ENCODE results near the gene GRIP1.

GRIP1 gene

DNA sequence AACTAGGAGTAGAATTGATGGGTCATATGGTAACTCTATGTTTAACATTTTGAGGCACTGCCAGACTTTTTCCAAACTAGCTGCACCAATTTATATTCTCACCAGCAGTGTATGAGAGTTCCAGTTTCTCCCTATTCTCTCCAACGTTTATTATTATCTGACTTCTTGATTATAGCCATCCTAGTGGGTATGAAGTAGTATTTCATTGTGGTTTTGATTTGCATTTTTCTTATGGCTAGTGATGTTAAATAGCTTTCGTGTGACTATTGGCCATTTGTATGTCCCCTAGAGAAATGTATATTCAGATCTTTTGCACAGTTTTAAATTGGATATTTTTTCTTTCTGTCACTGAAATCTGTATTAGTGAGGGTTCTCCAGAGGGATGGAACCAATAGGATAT is 338.7 kb downstream of the GRIP1 start:
- Histone ChIP-seq H3K9ac (no peak overlapping the region), H3K36me3 (ENCODE audit: control insufficient read depth, insufficient read depth, low read length) (no peaks in the 10 kb centered on the region), H2AFZ (no peak overlapping the region), H3K27me3 (ENCODE audit: control insufficient read depth, insufficient read depth, low read length) (no peaks in the 10 kb centered on the region), H3K4me2 (ENCODE audit: low read length) (no peak overlapping the region), H3K79me2 (no peaks in the 10 kb centered on the region), H3K9me3 (ENCODE audit: control insufficient read depth, low read length) (no peaks in the 10 kb centered on the region), H3K4me3 (ENCODE audit: low read depth, low read length) (no peak overlapping the region), H3K4me1 (no peaks in the 10 kb centered on the region), H3K27ac (no peak overlapping the region)
- TF ChIP-seq, protein P1, sequence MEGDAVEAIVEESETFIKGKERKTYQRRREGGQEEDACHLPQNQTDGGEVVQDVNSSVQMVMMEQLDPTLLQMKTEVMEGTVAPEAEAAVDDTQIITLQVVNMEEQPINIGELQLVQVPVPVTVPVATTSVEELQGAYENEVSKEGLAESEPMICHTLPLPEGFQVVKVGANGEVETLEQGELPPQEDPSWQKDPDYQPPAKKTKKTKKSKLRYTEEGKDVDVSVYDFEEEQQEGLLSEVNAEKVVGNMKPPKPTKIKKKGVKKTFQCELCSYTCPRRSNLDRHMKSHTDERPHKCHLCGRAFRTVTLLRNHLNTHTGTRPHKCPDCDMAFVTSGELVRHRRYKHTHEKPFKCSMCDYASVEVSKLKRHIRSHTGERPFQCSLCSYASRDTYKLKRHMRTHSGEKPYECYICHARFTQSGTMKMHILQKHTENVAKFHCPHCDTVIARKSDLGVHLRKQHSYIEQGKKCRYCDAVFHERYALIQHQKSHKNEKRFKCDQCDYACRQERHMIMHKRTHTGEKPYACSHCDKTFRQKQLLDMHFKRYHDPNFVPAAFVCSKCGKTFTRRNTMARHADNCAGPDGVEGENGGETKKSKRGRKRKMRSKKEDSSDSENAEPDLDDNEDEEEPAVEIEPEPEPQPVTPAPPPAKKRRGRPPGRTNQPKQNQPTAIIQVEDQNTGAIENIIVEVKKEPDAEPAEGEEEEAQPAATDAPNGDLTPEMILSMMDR (IDR thresholded peaks at IDR 0.05) = no peak

DNA sequence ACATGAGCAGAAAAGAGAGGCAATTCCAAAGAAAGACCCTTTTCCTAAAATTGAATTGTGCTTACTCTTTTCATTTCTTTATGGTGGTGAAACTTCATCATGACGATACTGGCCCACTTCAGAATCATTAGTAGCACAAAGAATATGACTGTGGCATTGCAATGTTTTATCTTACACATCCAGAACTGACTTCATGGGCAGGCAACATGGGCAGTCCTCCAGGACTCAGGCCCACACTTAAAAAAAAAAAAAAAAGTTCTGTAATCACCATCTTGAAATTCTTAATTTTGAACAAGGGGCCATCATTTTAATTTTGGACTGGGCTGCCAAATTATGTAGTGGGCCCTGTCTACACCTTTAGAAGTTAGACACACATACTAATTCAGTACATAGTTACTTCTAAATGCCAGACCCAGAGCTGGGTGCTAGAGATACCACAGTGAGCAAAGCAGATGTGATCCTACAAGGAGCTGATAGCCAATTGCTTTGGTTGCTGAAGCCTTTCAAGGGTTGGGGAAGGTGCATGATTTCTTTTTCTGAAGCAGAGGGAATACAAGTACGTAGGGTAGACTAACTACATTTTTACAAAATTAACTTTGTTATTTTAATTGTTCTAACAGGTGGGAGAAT is 341.4 kb downstream of the GRIP1 start:
- TF ChIP-seq, protein P1 (IDR thresholded peaks at IDR 0.05) = no peak
- no peak overlapping the region for H2AFZ ChIP-seq
- H3K36me3 ChIP-seq (ENCODE audit: control insufficient read depth, insufficient read depth, low read length) = no peaks in the 10 kb centered on the region

DNA sequence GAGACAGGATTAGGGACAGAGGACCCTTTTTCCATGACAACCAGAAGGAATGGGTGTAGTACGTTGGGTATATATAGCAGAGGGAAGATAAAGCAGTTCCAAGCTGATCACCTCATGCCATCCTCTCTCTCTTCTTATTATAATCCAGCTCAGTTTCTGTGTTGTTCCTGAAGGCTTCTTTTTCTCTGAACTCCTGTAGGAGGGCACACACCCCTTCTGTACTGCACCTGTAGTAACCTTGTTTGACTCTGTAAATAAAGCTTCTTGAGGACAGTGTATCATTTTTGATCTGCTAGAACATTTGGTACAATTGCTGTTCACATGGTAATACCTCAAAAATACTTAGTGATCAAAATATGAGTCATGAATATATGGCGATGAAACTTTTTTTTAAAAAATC is 343.1 kb downstream of the GRIP1 start:
- TF ChIP-seq, protein P1 (IDR thresholded peaks at IDR 0.05) = no peak
- no peaks in the 10 kb centered on the region for H3K36me3 ChIP-seq (ENCODE audit: control insufficient read depth, insufficient read depth, low read length)
- H2AFZ ChIP-seq = no peak overlapping the region
- H3K9me3 ChIP-seq (ENCODE audit: control insufficient read depth, low read length) = no peaks in the 10 kb centered on the region
- H3K27ac ChIP-seq = no peak overlapping the region
- H3K79me2 ChIP-seq = no peaks in the 10 kb centered on the region
- H3K27me3 ChIP-seq (ENCODE audit: control insufficient read depth, insufficient read depth, low read length) = no peaks in the 10 kb centered on the region
- H3K9ac ChIP-seq = no peak overlapping the region
- H3K4me3 ChIP-seq (ENCODE audit: low read depth, low read length) = no peak overlapping the region
- H3K4me1 ChIP-seq = no peaks in the 10 kb centered on the region
- no peak overlapping the region for H3K4me2 ChIP-seq (ENCODE audit: low read length)

More for the DNA sequence above, 341.4 kb downstream of the GRIP1 start:
- no peaks in the 10 kb centered on the region for H3K27me3 ChIP-seq (ENCODE audit: control insufficient read depth, insufficient read depth, low read length)
- no peaks in the 10 kb centered on the region for H3K9me3 ChIP-seq (ENCODE audit: control insufficient read depth, low read length)
- H3K27ac ChIP-seq = no peak overlapping the region
- no peak overlapping the region for H3K4me2 ChIP-seq (ENCODE audit: low read length)
- no peak overlapping the region for H3K4me3 ChIP-seq (ENCODE audit: low read depth, low read length)
- no peaks in the 10 kb centered on the region for H3K79me2 ChIP-seq
- no peaks in the 10 kb centered on the region for H3K4me1 ChIP-seq
- no peak overlapping the region for H3K9ac ChIP-seq

DNA sequence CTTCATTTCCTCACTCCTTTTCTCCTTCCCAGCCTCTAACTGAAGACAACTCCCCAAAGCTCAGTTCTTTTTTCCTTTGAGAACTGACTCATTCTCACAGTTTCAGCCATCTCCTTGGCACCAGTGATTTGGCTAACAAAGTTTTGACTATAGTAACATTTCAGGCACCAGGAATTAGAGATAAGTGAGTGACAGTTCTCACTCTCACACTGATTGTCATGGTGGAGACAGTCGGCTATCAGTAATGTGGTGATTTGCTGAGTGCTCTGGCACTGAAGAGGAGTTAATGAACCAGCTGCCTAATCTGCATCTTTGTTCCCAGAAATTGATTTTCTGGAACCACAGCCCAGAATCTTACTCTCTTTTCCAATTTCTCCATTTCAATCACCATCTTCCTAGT is 347.1 kb downstream of the GRIP1 start:
- Histone ChIP-seq H3K9me3 (ENCODE audit: control insufficient read depth, low read length) (no peaks in the 10 kb centered on the region), H3K4me2 (ENCODE audit: low read length) (no peak overlapping the region), H3K27ac (no peak overlapping the region), H3K79me2 (no peaks in the 10 kb centered on the region), H3K4me1 (no peaks in the 10 kb centered on the region), H2AFZ (no peak overlapping the region), H3K4me3 (ENCODE audit: low read depth, low read length) (no peak overlapping the region), H3K36me3 (ENCODE audit: control insufficient read depth, insufficient read depth, low read length) (no peaks in the 10 kb centered on the region), H3K9ac (no peak overlapping the region), H3K27me3 (ENCODE audit: control insufficient read depth, insufficient read depth, low read length) (no peaks in the 10 kb centered on the region)
- TF ChIP-seq, protein P1 (IDR thresholded peaks at IDR 0.05) = no peak

DNA sequence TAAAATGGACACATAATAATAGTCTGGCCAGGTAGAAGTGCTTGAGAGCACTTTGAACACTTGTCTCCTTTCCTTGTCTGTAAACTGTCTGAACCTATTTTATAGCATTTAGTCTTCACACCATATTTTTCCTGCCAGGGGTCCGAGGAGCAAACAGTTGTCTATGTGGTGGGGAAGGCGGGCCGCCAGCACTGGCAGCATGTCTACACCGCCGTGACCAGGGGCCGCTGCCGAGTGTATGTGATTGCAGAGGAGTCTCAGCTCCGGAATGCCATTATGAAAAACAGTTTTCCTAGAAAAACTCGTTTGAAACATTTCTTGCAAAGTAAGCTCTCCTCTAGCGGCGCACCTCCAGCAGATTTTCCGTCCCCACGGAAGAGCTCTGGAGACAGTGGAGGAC is 347.9 kb downstream of the GRIP1 start:
- H3K4me1 ChIP-seq = no peaks in the 10 kb centered on the region
- no peak overlapping the region for H3K4me2 ChIP-seq (ENCODE audit: low read length)
- H3K9ac ChIP-seq = no peak overlapping the region
- no peaks in the 10 kb centered on the region for H3K9me3 ChIP-seq (ENCODE audit: control insufficient read depth, low read length)
- no peak overlapping the region for H3K27ac ChIP-seq
- H3K27me3 ChIP-seq (ENCODE audit: control insufficient read depth, insufficient read depth, low read length) = no peaks in the 10 kb centered on the region
- no peak overlapping the region for H3K4me3 ChIP-seq (ENCODE audit: low read depth, low read length)
- H3K36me3 ChIP-seq (ENCODE audit: control insufficient read depth, insufficient read depth, low read length) = no peaks in the 10 kb centered on the region
- H2AFZ ChIP-seq = no peak overlapping the region
- TF ChIP-seq, protein P1 (IDR thresholded peaks at IDR 0.05) = no peak
- no peaks in the 10 kb centered on the region for H3K79me2 ChIP-seq

Data from parathyroid adenoma (tissue), 2 donors.